ENCODE results near the gene FHAD1. TPM values are rescaled to one million over a fixed set of nuclear protein-coding genes. Genes with fewer than 3 reads are reported as not detected.

The FHAD1 gene
- polyA plus RNA-seq (2013, experiment 1 of 4): 5.7 TPM
- 5.4 TPM for polyA plus RNA-seq (2013, experiment 2 of 4)
- polyA plus RNA-seq (2013, experiment 3 of 4): 3.4 TPM
- 5.2 TPM for polyA plus RNA-seq (2013, experiment 4 of 4)

DNA sequence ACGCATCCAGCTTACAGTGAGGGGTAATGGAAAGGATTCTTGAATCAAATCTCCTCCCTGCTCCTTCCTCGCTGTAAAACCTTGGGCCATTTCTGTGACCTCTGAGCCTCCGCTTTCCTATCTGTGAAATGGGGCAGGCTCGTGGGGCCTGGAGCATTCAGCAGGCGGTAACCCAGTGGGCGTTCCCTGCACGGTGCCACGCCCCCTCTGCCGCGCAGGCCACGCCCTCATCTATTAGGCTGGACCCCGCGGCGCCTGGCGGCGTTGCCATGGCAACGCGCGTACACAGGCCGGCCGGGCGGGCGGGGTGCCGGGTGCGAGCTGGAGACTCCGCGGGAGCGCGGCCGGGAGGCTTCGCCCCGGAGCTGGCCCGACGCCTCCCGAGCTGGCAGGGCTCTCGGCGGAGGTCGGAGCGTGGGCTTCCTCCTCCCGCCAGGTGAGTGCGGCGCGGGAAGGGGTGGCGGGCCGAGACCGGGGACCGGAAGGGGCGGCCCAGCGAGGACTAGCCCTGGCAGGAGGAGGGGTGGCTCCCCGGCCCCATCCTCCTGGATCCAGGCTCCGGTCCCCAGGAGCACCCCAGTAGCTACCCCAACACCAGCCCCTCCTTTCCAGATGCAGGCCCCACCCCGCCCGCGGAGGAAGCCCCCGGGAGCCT is at the start of gene FHAD1:
TSS of gene FHAD1 (plus strand) at position 264 of the 655 bp plus-strand sequence. CDS start 4,562 bp downstream, outside the sequence.
- H3K27ac ChIP-seq (ENCODE audit: insufficient read depth, low read depth, low read length, poor library complexity, severe bottlenecking): no peak within 1 kb of the TSS
- WGBS, 2 experiments: 10% methylated on average over 55 of the region's 55 CpGs
- peak within 1 kb of the TSS; percentile 55 for H3K4me3 ChIP-seq (ENCODE audit: insufficient read depth, low read depth, low read length)
- H3K9me3 ChIP-seq (ENCODE audit: control insufficient read depth, low read length): no peaks in the 10 kb centered on the region
- no peaks in the 10 kb centered on the region for H3K36me3 ChIP-seq (ENCODE audit: control insufficient read depth, insufficient read depth, low read length)
- no peaks in the 10 kb centered on the region for H3K27me3 ChIP-seq (ENCODE audit: control insufficient read depth, insufficient read depth, low read length, poor library complexity, severe bottlenecking)
- H3K4me1 ChIP-seq (ENCODE audit: control insufficient read depth, insufficient read depth, low read length): peaks cover 6% of the 10 kb centered on the region

DNA sequence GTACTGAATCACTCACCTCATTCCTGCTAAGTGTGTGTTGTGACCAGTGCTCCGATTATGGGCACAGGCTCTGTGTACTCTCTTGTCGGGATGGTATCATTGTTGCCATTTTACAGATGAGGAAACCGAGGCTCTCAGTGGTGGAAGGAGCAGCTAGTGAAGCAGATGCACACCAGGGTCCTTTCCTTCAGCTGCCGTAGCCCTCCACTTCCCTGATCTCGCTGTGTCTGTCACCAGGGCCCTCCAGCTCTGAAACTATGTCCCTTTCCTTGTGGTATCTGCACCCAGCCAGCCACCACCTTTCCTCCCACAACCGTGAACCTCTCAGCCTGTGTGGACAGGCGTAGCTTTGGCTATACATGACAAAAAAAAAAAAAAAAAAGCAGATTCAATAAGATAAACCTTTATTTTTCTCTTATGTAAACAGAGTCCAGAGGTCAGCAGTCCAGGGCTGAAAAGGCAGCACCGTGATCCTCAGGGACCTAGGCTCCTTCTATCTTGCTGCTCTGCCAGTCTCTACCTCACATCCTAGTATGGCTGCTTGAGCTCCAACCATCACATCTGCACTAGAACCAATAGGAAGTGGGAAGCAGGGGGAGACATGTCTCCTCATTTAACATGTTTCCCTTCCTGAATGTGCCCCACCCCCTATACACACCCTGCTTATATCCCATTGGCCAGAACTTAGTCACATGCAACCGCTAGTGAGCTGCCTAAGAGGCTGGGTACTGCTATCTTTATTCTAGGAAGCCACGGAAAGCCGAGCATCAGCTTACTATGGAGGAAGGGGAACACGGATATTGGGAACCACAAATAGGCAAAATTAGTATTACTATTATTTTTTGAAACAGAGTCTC is 49.2 kb upstream of the FHAD1 start:
- H3K27me3 ChIP-seq (ENCODE audit: control insufficient read depth, insufficient read depth, low read length, poor library complexity, severe bottlenecking): no peaks in the 10 kb centered on the region
- H3K36me3 ChIP-seq (ENCODE audit: control insufficient read depth, insufficient read depth, low read length): no peaks in the 10 kb centered on the region
- no peaks in the 10 kb centered on the region for H3K9me3 ChIP-seq (ENCODE audit: control insufficient read depth, low read length)
- 94 to 96% methylated on average over 12 of the region's 12 CpGs for WGBS, 2 experiments
- no peak overlapping the region for H3K4me3 ChIP-seq (ENCODE audit: insufficient read depth, low read depth, low read length)
- H3K4me1 ChIP-seq (ENCODE audit: control insufficient read depth, insufficient read depth, low read length): peaks cover 12% of the 10 kb centered on the region
- peak overlapping the region; percentile 26 for H3K27ac ChIP-seq (ENCODE audit: insufficient read depth, low read depth, low read length, poor library complexity, severe bottlenecking)

DNA sequence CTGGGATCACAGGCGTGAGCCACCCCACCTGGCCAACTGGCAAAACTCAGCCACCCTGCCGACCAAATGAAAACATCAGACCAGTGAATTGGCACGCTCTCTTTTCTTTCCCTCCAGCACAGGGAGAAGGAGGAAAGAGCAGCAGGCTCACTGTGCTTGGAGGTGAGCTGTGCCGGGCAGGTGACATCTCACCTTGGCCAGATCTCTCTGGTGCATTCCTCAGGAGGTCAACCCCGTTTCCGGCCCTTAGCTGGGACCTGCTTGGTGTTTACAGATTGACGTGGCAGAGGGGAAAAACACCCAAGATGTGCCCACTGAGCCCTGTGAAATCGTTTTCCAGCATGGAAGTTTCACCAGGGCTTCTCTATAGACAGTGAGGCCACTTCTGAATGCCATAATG is 48.3 kb upstream of the FHAD1 start:
- 92 to 95% methylated on average over 8 of the region's 8 CpGs for WGBS, 2 experiments
- Histone ChIP-seq H3K4me3 (ENCODE audit: insufficient read depth, low read depth, low read length) (no peak overlapping the region), H3K9me3 (ENCODE audit: control insufficient read depth, low read length) (no peaks in the 10 kb centered on the region), H3K27ac (ENCODE audit: insufficient read depth, low read depth, low read length, poor library complexity, severe bottlenecking) (no peak overlapping the region), H3K27me3 (ENCODE audit: control insufficient read depth, insufficient read depth, low read length, poor library complexity, severe bottlenecking) (no peaks in the 10 kb centered on the region), H3K36me3 (ENCODE audit: control insufficient read depth, insufficient read depth, low read length) (no peaks in the 10 kb centered on the region), H3K4me1 (ENCODE audit: control insufficient read depth, insufficient read depth, low read length) (peaks cover 12% of the 10 kb centered on the region)

DNA sequence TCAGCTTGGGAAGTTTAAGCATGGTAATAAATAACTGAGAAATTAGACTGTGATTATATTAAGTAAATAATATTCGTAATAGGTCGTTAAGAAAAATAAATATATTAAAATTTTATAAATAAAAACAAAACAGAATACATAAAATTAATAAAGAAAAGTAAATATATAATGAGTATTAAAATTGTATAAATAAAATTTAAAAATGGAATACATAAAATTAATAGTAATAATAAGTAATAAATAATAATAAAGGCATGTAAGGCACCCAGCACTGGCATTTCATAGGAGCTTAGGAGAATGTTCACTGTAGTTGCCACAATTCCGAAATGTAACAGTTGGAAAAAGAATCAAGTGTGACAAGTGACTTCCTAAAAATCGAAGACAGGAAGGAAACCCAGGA is 45.8 kb upstream of the FHAD1 start:
- Histone ChIP-seq H3K4me3 (ENCODE audit: insufficient read depth, low read depth, low read length) (no peak overlapping the region), H3K36me3 (ENCODE audit: control insufficient read depth, insufficient read depth, low read length) (no peaks in the 10 kb centered on the region), H3K9me3 (ENCODE audit: control insufficient read depth, low read length) (no peaks in the 10 kb centered on the region), H3K27me3 (ENCODE audit: control insufficient read depth, insufficient read depth, low read length, poor library complexity, severe bottlenecking) (no peaks in the 10 kb centered on the region), H3K27ac (ENCODE audit: insufficient read depth, low read depth, low read length, poor library complexity, severe bottlenecking) (no peak overlapping the region), H3K4me1 (ENCODE audit: control insufficient read depth, insufficient read depth, low read length) (peaks cover 17% of the 10 kb centered on the region)
- WGBS, 2 experiments: 96 to 98% methylated on average over 2 of the region's 4 CpGs

DNA sequence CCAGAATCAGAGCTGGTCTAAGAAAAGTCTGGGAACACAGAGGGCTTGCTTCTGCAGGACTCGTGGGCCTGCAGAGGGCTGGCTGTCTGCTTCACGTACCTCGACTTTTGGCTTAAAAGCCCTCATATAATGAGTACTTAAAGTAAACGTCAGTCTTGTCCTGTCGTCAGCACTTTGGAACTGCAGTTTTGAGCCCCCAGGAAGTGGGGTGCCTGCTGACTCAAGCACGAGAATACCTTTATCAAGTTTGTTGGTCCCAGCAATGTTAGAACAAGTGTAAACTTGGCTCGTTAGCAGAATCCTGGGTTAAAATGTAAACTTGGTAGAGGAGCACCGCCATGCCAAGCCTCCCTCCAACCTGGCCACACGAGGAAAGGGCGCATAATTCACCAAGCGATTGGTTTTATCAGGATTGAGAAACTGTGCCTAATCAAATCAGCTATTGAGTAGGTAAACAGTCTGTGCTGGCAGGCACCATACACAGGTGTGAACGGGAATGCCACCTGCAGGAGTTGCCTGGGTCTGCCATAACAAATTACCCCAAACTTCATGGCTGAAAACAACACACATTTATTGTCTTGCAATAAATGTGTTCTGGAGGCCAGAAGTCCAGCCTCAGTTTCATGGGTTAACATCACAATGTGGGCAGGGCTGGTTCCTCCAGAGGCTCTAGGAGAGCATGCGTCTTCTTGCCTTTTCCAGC is 45.0 kb upstream of the FHAD1 start:
- Histone ChIP-seq H3K9me3 (ENCODE audit: control insufficient read depth, low read length) (no peaks in the 10 kb centered on the region), H3K27ac (ENCODE audit: insufficient read depth, low read depth, low read length, poor library complexity, severe bottlenecking) (no peak overlapping the region)
- 88 to 89% methylated on average over 13 of the region's 13 CpGs for WGBS, 2 experiments

DNA sequence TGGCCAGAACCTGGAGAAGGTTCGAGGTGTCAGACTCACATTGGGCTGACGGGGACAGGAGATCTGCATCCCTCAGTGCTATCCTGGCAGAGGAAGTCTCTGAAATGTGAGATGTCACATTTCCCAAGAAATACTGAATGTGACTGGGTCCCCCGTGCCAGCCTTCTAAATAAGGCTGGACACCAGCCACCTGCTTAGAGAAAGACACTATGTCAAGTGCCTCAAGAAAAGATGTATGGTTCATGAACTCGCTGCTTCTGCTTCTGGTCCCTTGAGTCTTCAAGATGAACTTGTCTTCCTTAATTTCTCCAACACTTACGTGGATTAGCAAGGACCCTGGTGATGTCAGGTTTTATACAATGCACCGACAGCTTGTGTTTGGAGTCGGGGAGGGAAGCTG is 42.1 kb upstream of the FHAD1 start:
- Histone ChIP-seq H3K4me1 (ENCODE audit: control insufficient read depth, insufficient read depth, low read length) (peaks cover 22% of the 10 kb centered on the region), H3K27me3 (ENCODE audit: control insufficient read depth, insufficient read depth, low read length, poor library complexity, severe bottlenecking) (no peaks in the 10 kb centered on the region), H3K4me3 (ENCODE audit: insufficient read depth, low read depth, low read length) (no peak overlapping the region), H3K36me3 (ENCODE audit: control insufficient read depth, insufficient read depth, low read length) (no peaks in the 10 kb centered on the region), H3K9me3 (ENCODE audit: control insufficient read depth, low read length) (no peaks in the 10 kb centered on the region), H3K27ac (ENCODE audit: insufficient read depth, low read depth, low read length, poor library complexity, severe bottlenecking) (no peak overlapping the region)
- 88 to 92% methylated on average over 7 of the region's 7 CpGs for WGBS, 2 experiments

More for the DNA sequence above, 45.0 kb upstream of the FHAD1 start:
- no peaks in the 10 kb centered on the region for H3K27me3 ChIP-seq (ENCODE audit: control insufficient read depth, insufficient read depth, low read length, poor library complexity, severe bottlenecking)
- H3K4me1 ChIP-seq (ENCODE audit: control insufficient read depth, insufficient read depth, low read length): peaks cover 20% of the 10 kb centered on the region
- H3K4me3 ChIP-seq (ENCODE audit: insufficient read depth, low read depth, low read length): no peak overlapping the region
- no peaks in the 10 kb centered on the region for H3K36me3 ChIP-seq (ENCODE audit: control insufficient read depth, insufficient read depth, low read length)

DNA sequence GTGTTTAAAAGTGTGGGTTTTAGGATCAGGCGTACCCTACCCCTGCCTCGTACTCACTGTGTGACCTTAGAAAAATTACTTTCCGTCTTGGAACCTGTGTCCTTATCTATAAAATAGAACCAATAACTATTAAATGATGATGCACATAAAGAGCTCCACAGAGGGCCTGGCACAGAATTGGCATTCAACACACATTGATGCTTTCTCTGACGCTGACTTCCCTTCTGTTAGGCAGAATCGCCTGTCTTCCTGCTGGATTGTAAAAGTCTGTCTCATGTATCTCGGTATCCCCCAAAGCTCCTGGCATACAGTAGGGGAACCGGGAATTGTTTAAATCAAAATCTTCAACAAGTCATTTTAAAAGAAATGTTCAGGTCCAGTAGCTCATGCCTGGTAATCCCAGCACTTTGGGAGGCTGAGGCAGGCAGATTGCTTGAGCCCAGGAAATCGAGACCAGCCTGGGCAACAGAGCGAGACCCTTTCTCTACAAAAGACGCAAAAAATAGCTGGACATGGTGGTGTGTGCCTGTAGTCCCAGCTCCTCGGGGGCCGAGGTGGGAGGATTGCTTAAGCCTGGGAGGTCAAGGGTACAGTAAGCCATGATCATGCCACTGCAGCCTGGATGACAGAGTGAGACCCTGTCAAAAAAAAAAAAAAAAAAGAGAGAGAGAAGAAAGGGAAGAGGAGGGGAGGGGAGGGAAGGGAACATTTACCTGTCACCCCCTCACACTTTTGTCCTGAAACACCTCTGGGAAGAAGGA is 41.3 kb upstream of the FHAD1 start:
- WGBS, 2 experiments: 88 to 91% methylated on average over 12 of the region's 12 CpGs

DNA sequence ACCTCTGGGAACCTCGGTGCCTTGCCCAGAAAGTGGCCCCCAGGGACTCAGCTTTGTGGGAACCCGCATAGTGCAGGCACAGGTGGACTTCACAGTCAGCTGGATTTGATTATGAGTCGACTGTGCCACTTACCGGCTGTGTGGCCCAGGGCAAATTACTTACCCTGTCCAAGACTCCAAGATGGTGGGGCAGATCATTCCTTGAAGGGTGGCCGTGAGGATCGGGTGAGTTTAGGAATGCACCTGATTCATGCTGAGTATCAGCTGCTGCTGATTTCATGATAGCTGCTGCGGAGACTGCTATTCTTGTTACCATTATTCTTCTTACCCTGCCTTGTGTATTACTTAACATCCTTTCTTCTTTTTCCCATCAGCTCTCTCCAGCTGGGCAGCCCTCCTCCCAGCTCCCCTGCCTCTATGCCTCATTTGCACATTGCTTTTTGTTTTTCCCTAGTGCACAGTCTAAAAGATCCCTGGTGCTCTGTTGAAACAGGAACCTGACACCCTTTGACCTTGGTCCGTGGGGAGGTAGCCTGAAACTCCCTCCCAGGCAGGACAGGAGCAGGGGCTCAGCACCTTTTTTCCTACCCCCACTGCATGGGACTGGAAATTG is 40.5 kb upstream of the FHAD1 start:
- no peaks in the 10 kb centered on the region for H3K9me3 ChIP-seq (ENCODE audit: control insufficient read depth, low read length)
- H3K27me3 ChIP-seq (ENCODE audit: control insufficient read depth, insufficient read depth, low read length, poor library complexity, severe bottlenecking): no peaks in the 10 kb centered on the region
- H3K27ac ChIP-seq (ENCODE audit: insufficient read depth, low read depth, low read length, poor library complexity, severe bottlenecking): no peak overlapping the region
- H3K4me3 ChIP-seq (ENCODE audit: insufficient read depth, low read depth, low read length): no peak overlapping the region
- H3K36me3 ChIP-seq (ENCODE audit: control insufficient read depth, insufficient read depth, low read length): no peaks in the 10 kb centered on the region
- peaks cover 22% of the 10 kb centered on the region for H3K4me1 ChIP-seq (ENCODE audit: control insufficient read depth, insufficient read depth, low read length)
- 17 to 19% methylated on average over 8 of the region's 8 CpGs for WGBS, 2 experiments

More for the DNA sequence above, 41.3 kb upstream of the FHAD1 start:
- Histone ChIP-seq H3K27ac (ENCODE audit: insufficient read depth, low read depth, low read length, poor library complexity, severe bottlenecking) (no peak overlapping the region), H3K4me1 (ENCODE audit: control insufficient read depth, insufficient read depth, low read length) (peaks cover 22% of the 10 kb centered on the region), H3K36me3 (ENCODE audit: control insufficient read depth, insufficient read depth, low read length) (no peaks in the 10 kb centered on the region), H3K9me3 (ENCODE audit: control insufficient read depth, low read length) (no peaks in the 10 kb centered on the region), H3K27me3 (ENCODE audit: control insufficient read depth, insufficient read depth, low read length, poor library complexity, severe bottlenecking) (no peaks in the 10 kb centered on the region), H3K4me3 (ENCODE audit: insufficient read depth, low read depth, low read length) (no peak overlapping the region)

DNA sequence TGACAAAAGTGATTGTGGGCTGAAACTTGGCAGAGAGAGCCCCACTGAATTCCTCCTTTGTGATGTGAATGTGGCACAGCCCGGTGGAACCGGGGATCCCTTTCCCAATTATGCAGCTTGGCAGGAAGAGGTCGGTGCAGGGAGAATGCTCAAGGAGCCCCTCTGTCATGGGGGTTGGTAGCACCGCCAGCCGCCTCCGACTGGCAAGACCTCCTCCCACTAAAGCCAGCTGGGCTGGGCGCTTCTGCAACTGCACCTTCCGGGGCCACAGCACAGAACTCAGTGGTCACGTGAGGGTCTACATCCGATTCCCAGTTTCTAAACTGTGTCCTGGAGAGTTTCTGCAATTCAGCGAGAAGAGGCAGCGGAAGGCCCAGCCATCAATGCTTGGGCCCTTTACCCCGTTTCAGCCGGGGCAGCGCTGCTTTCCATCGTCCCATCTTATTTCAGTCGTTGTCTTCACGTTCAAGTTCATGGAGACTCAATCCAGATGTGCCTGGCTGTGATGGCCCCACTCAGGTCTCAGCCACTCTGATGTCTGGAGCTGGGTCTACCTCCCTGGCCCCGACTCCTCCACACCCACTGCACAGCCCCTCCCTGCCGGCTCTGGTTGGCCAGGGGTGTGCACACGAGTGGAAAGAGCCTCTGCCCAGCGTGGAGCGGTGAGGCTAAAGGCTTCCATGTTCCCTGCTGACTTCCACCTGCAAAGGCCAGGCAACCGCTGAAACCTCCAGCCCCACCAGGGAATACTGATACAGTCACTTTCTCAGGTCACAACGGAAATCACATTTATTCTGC is 39.8 kb upstream of the FHAD1 start:
- Histone ChIP-seq H3K27me3 (ENCODE audit: control insufficient read depth, insufficient read depth, low read length, poor library complexity, severe bottlenecking) (no peaks in the 10 kb centered on the region), H3K4me1 (ENCODE audit: control insufficient read depth, insufficient read depth, low read length) (peaks cover 22% of the 10 kb centered on the region), H3K27ac (ENCODE audit: insufficient read depth, low read depth, low read length, poor library complexity, severe bottlenecking) (no peak overlapping the region), H3K9me3 (ENCODE audit: control insufficient read depth, low read length) (no peaks in the 10 kb centered on the region), H3K36me3 (ENCODE audit: control insufficient read depth, insufficient read depth, low read length) (no peaks in the 10 kb centered on the region), H3K4me3 (ENCODE audit: insufficient read depth, low read depth, low read length) (no peak overlapping the region)
- 31 to 33% methylated on average over 25 of the region's 25 CpGs for WGBS, 2 experiments
